ENCODE data around the gene ZNF836. TPM values are rescaled to one million over a fixed set of nuclear protein-coding genes. Genes with fewer than 3 reads are reported as not detected.

Gene ZNF836
- total and polyA plus RNA-seq, 4 donors: 11.9 to 26.2 (median 17.2) TPM

DNA sequence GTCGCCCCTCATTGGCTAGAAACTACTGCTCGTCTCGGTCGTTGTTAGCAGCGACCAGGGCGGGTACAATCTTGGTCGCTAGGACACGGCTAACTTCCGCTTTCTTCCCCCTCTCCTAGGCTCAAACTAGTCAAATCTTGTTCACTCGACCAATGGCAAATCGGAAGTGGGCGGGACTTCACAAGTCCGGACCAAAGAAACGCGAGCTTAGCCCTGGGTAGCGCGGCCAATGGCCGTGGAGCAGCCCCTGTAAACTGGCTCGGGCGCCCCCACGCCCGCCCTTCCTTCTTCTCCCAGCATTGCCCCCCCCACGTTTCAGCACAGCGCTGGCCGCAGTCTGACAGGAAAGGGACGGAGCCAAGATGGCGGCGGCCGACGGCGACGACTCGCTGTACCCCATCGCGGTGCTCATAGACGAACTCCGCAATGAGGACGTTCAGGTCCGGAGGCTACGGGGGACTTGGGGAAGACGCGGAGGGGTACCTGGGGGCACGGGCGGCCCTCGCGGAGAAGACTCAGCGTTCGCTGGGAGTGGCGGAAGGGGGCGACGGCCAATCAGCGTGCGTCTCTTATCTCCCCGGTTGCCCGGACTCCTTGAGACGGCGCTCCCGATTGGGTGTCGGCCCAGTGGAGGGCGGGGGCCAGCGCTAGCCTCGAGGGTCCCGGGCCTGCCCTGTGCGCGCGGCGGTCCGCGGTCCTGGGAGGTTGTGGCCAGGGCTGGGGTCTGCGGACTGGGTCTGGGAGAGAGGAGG lies 18.5 kb upstream of the ZNF836 start, which contains the start of gene PPP2R1A:
TSS of gene PPP2R1A (plus strand) at position 318 of the 752 bp plus-strand sequence. CDS start at position 363, 45 bp downstream.
- Histone ChIP-seq H3K4me1 (ENCODE audit: control insufficient read depth, insufficient read depth, low read length) (peaks cover 27% of the 10 kb centered on the region), H3K27me3 (ENCODE audit: control insufficient read depth, insufficient read depth, low read length) (no peaks in the 10 kb centered on the region), H3K36me3 (ENCODE audit: control insufficient read depth, insufficient read depth, low read length) (peaks cover 18% of the 10 kb centered on the region), H3K27ac (ENCODE audit: low read depth, low read length) (peak within 1 kb of the TSS; percentile 94), H3K4me3 (ENCODE audit: low read depth, low read length) (peak within 1 kb of the TSS; percentile 86), H3K9me3 (ENCODE audit: control insufficient read depth, insufficient read depth, low read length) (no peaks in the 10 kb centered on the region)
- WGBS (ENCODE audit: insufficient coverage): 0% methylated on average over 70 of the region's 70 CpGs
- DNase-seq (ENCODE audit: low read depth in 4 of 6, low spot score in 6 of 6): peak; percentile 100

DNA sequence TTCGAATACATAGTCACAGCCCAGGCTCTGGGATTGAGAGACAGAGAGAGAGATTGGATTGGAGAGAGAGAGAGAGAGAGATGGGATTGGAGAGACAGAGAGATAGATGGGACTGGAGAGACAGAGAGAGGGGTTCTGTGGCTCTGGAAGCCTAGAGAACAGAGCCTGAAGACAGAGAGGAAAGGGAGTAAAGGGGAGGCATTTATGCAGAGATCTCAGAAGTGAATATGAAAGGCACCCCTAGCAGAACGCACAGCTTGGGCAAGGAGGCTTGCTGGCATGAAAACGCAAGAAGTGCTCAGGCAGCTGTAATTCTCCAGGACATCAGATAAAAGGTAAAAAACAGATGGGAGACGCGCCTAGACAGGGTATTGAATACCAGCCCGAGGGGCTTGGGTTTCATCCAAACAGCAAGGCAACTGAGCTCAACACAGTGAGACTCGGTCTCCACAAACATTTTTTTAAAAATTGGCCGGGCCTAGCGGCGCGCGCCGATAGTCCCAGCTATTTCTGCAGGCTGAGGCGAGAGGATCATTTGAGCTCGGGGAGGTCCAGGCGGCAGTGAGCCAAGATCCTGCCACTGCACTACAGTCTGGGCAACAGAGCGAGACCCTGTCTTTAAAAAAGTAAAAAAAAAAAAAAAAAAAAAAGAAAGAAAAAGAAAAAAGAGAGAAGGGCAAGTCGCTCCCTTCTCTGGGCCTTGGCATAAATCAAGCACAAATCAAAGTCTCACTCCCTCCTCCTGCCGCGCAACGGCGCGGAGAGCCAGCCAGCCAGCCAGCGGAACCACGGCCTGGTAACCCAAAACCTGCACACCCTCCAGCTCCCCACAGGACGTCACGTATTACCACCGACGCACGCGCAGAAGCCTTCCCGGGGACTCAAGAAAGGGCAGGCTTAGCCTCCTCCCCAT lies 17.7 kb upstream of the ZNF836 start:
- Histone ChIP-seq H3K4me3 (ENCODE audit: low read depth, low read length) (peak overlapping the region; percentile 48), H3K9me3 (ENCODE audit: control insufficient read depth, insufficient read depth, low read length) (no peaks in the 10 kb centered on the region), H3K36me3 (ENCODE audit: control insufficient read depth, insufficient read depth, low read length) (peaks cover 12% of the 10 kb centered on the region), H3K27me3 (ENCODE audit: control insufficient read depth, insufficient read depth, low read length) (no peaks in the 10 kb centered on the region), H3K4me1 (ENCODE audit: control insufficient read depth, insufficient read depth, low read length) (peaks cover 27% of the 10 kb centered on the region), H3K27ac (ENCODE audit: low read depth, low read length) (peak overlapping the region; percentile 94)
- under 1% methylated on average over 29 of the region's 32 CpGs for WGBS (ENCODE audit: insufficient coverage)
- DNase-seq (ENCODE audit: low read depth in 4 of 6, low spot score in 6 of 6): peak in 4 of 6 donors; percentile 48 to 89 (median 56)

DNA sequence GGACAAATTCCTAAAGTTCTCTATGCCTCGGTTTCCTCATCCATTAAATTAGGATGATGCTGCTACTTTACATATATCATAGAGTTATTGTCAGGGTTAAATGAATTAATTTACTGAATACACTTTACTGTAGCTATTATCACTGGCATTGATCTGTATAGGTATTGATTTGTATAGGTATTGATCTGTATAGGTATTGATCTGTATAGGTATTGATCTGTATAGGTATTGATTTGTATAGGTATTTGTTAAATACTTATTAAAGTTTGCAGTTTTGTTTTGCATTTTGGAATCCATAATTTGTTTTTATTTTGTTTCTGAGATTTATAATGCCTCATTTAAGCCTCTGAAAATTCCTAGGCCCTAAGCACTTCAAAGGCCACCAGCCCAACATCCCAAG lies 16.0 kb upstream of the ZNF836 start:
- Histone ChIP-seq H3K4me1 (ENCODE audit: control insufficient read depth, insufficient read depth, low read length) (peaks cover 26% of the 10 kb centered on the region), H3K9me3 (ENCODE audit: control insufficient read depth, insufficient read depth, low read length) (no peaks in the 10 kb centered on the region), H3K27ac (ENCODE audit: low read depth, low read length) (no peak overlapping the region), H3K27me3 (ENCODE audit: control insufficient read depth, insufficient read depth, low read length) (no peaks in the 10 kb centered on the region), H3K36me3 (ENCODE audit: control insufficient read depth, insufficient read depth, low read length) (peaks cover 5% of the 10 kb centered on the region), H3K4me3 (ENCODE audit: low read depth, low read length) (no peak overlapping the region)
- DNase-seq (ENCODE audit: low read depth in 4 of 6, low spot score in 6 of 6): no peak
- no CpG with 5 or more reads among the region's 1 CpG for WGBS (ENCODE audit: insufficient coverage)

DNA sequence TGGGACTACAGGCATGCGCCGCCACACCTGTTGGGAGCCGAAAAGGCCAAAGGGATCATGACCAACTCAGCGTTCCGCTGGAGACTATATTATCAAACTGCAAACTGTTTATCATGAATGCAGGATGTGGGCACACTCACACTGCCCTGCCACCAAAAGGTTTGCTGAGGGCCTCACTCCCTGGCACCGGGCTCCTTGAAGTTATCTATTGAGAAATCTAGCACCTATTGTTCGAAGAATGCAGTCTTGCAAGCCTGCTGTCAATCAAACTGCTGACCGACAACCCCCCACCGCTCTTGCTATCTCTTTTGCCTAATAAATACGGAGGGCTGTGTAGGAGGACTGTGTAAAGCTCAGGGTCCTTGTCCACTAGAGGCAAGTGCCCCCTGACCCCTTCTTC lies 5.2 kb upstream of the ZNF836 start:
- H3K36me3 ChIP-seq (ENCODE audit: control insufficient read depth, insufficient read depth, low read length): no peaks in the 10 kb centered on the region
- no peak overlapping the region for H3K27ac ChIP-seq (ENCODE audit: low read depth, low read length)
- H3K9me3 ChIP-seq (ENCODE audit: control insufficient read depth, insufficient read depth, low read length): no peaks in the 10 kb centered on the region
- no peak overlapping the region for H3K4me3 ChIP-seq (ENCODE audit: low read depth, low read length)
- 79% methylated on average over 6 of the region's 10 CpGs for WGBS (ENCODE audit: insufficient coverage)
- no peak for DNase-seq (ENCODE audit: low read depth in 4 of 6, low spot score in 6 of 6)
- H3K4me1 ChIP-seq (ENCODE audit: control insufficient read depth, insufficient read depth, low read length): peaks cover 3% of the 10 kb centered on the region
- no peaks in the 10 kb centered on the region for H3K27me3 ChIP-seq (ENCODE audit: control insufficient read depth, insufficient read depth, low read length)

DNA sequence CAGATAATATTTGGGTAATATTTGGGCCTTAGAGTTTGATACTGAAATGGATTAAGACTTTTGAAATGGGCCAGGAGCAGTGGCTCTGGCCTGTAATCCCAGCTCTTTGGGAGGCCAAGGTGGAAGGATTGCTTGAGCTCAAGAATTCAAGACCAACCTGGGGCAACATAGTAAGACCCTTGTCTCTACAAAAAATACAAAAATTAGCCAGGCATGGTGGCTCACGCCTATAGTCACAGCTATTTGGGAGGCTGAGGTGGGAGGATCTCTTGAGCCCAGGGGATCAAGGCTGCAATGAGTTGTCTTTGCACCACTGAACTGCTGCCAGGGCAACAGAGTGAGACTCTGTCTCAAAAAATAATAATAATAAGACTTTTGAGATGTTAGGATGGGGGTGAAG lies 926 bp upstream of the ZNF836 start:
- no CpG with 5 or more reads among the region's 1 CpG for WGBS (ENCODE audit: insufficient coverage)
- Histone ChIP-seq H3K36me3 (ENCODE audit: control insufficient read depth, insufficient read depth, low read length) (peaks cover 5% of the 10 kb centered on the region), H3K27ac (ENCODE audit: low read depth, low read length) (no peak overlapping the region), H3K27me3 (ENCODE audit: control insufficient read depth, insufficient read depth, low read length) (no peaks in the 10 kb centered on the region), H3K4me3 (ENCODE audit: low read depth, low read length) (no peak overlapping the region), H3K9me3 (ENCODE audit: control insufficient read depth, insufficient read depth, low read length) (no peaks in the 10 kb centered on the region), H3K4me1 (ENCODE audit: control insufficient read depth, insufficient read depth, low read length) (peaks cover 8% of the 10 kb centered on the region)
- no peak for DNase-seq (ENCODE audit: low read depth in 4 of 6, low spot score in 6 of 6)

DNA sequence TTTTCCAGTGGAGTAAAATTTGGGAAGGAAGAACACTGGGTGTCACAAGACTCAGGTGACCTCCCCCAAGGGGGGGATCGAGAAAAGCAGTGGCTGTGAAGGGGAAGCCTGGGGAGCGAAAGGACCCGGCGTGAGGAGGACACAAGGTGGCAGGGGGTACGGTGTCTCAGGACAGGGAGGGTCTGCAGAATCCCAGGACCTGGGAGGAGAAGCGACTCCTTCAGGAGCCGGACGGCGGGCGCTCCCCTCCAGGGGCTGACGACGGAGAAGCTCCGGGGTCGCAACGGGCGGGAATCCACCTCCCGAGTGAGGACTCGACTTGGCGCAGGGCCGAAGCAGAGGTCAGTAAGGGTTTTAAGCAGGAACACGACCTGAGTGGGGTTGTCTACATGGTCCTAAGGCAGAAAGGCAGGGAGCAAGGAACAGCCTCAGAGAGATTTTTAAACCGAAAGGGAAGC lies 529 bp downstream of the ZNF836 start:
- Histone ChIP-seq H3K27me3 (ENCODE audit: control insufficient read depth, insufficient read depth, low read length) (no peaks in the 10 kb centered on the region), H3K4me1 (ENCODE audit: control insufficient read depth, insufficient read depth, low read length) (peaks cover 8% of the 10 kb centered on the region), H3K27ac (ENCODE audit: low read depth, low read length) (peak overlapping the region; percentile 74), H3K9me3 (ENCODE audit: control insufficient read depth, insufficient read depth, low read length) (no peaks in the 10 kb centered on the region), H3K4me3 (ENCODE audit: low read depth, low read length) (peak overlapping the region; percentile 84), H3K36me3 (ENCODE audit: control insufficient read depth, insufficient read depth, low read length) (peaks cover 18% of the 10 kb centered on the region)
- DNase-seq (ENCODE audit: low read depth in 4 of 6, low spot score in 6 of 6): no peak
- WGBS (ENCODE audit: insufficient coverage): under 1% methylated on average over 22 of the region's 22 CpGs

DNA sequence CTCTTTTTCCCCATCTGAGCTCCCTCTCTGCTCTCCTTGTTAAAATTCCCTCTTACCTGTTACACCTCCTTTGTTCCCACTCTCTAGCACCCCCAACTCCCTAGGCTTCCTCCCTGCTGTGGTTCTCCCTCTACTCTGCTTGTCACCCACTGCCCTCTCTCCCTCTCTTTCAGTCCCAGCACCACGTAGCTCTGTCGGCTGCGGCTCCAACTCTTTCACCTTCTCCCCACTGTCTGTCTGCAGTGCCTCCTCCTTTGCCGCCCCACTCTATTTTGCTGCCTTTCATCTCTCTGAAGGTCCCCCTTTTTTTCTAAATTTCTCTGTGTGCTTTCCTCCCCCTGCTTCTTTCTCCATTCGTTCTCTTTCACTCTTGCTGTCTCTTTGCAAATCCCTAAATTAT lies 1.1 kb downstream of the ZNF836 start:
- peak overlapping the region; percentile 74 for H3K27ac ChIP-seq (ENCODE audit: low read depth, low read length)
- H3K4me3 ChIP-seq (ENCODE audit: low read depth, low read length): peak overlapping the region; percentile 84
- no peaks in the 10 kb centered on the region for H3K9me3 ChIP-seq (ENCODE audit: control insufficient read depth, insufficient read depth, low read length)
- WGBS (ENCODE audit: insufficient coverage): 0% methylated on average over 5 of the region's 5 CpGs
- H3K36me3 ChIP-seq (ENCODE audit: control insufficient read depth, insufficient read depth, low read length): peaks cover 22% of the 10 kb centered on the region
- H3K27me3 ChIP-seq (ENCODE audit: control insufficient read depth, insufficient read depth, low read length): no peaks in the 10 kb centered on the region
- peaks cover 8% of the 10 kb centered on the region for H3K4me1 ChIP-seq (ENCODE audit: control insufficient read depth, insufficient read depth, low read length)
- peak in 2 of 6 donors; percentile 4 to 9 for DNase-seq (ENCODE audit: low read depth in 4 of 6, low spot score in 6 of 6)

DNA sequence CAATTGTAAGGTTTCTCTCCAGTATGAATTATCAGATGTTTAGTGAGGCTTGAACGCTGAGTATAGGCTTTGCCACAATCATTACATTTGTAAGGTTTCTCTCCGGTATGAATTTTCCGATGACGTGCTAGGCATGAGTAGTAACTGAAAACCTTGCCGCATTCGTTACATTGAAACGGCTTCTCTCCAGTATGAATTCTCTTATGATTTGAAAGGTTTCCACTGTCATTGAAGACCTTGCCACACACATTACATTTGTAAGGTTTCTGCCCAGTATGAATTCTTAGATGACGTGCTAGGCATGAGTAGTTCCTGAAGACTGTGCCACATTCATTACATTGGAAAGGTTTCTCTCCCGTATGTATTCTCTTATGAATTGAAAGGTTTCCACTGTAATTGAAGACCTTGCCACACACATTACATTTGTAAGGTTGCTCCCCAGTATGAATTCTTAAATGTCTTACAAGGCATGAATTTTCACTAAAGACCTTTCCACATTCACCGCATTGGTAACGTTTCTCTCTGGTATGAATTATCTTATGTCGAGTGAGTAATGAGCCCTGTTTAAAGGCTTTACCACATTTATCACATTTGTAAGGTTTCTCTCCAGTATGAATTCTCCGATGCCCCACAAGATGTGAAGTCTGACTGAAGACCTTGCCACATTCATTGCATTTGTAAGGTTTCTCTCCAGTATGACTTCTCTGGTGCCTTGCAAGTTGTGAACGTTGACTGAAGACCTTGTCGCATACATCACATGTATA lies 15.6 kb downstream of the ZNF836 start:
- 98% methylated on average over 6 of the region's 15 CpGs for WGBS (ENCODE audit: insufficient coverage)

DNA sequence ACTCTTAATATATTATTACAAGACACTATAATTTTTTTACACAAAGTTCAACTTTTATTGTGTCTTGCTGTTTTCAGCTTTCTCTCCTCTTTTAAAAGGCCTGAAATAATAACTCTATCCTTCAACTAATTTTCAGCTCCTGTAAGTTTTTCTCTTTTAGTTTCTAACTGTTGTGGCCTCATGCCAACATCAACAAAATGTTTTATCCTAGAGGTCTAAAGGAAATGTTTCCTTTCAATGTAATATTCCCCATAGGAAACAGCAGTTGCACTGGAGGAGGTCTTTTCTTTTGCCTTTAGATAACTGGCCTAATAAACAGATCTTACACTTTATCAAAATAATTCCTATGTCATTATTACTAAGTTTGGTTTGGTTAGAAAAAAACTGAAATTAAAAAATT lies 23.2 kb downstream of the ZNF836 start:
- Histone ChIP-seq H3K9me3 (ENCODE audit: control insufficient read depth, insufficient read depth, low read length) (no peaks in the 10 kb centered on the region), H3K4me1 (ENCODE audit: control insufficient read depth, insufficient read depth, low read length) (no peaks in the 10 kb centered on the region), H3K27ac (ENCODE audit: low read depth, low read length) (no peak overlapping the region), H3K36me3 (ENCODE audit: control insufficient read depth, insufficient read depth, low read length) (peaks cover under 1% of the 10 kb centered on the region), H3K4me3 (ENCODE audit: low read depth, low read length) (no peak overlapping the region), H3K27me3 (ENCODE audit: control insufficient read depth, insufficient read depth, low read length) (no peaks in the 10 kb centered on the region)
- no peak for DNase-seq (ENCODE audit: low read depth in 4 of 6, low spot score in 6 of 6)

More for the DNA sequence above, 15.6 kb downstream of the ZNF836 start:
- Histone ChIP-seq H3K36me3 (ENCODE audit: control insufficient read depth, insufficient read depth, low read length) (peaks cover 18% of the 10 kb centered on the region), H3K27ac (ENCODE audit: low read depth, low read length) (no peak overlapping the region), H3K9me3 (ENCODE audit: control insufficient read depth, insufficient read depth, low read length) (peaks cover 18% of the 10 kb centered on the region), H3K4me1 (ENCODE audit: control insufficient read depth, insufficient read depth, low read length) (no peaks in the 10 kb centered on the region), H3K4me3 (ENCODE audit: low read depth, low read length) (no peak overlapping the region), H3K27me3 (ENCODE audit: control insufficient read depth, insufficient read depth, low read length) (no peaks in the 10 kb centered on the region)
- DNase-seq (ENCODE audit: low read depth in 4 of 6, low spot score in 6 of 6): no peak

Data from spinal cord (tissue), 10 donors.